HG02571 (cell line): ENCODE results near the gene CDKL4.
A peak's percentile ranks its signal among the peaks of the same experiment; 100 is the strongest.
"Not testable (repeated sequence)": the region's sequence is repeated elsewhere in the genome, so short reads cannot be mapped to it uniquely, and the experiment has no call there.

Experiments used
- ATAC-seq: cut with Tn5 transposase; IDR thresholded peaks from one replicate; pipeline ENCODE4 v1.9.1; 2021; ENCODE audit warnings: mild to moderate bottlenecking, moderate library complexity; ENCODE audit not compliant: unreplicated experiment

CDKL4 gene

GRCh38 chr2:39144416-39144815 lies 99.4 kb downstream of the CDKL4 start:
- ATAC-seq = no peak

GRCh38 chr2:39142904-39143605 lies 100.7 kb downstream of the CDKL4 start:
- no peak for ATAC-seq

- no peak for ATAC-seq
Observed at GRCh38 chr2:39141334-39142271, 102.2 kb downstream of the CDKL4 start.

DNA sequence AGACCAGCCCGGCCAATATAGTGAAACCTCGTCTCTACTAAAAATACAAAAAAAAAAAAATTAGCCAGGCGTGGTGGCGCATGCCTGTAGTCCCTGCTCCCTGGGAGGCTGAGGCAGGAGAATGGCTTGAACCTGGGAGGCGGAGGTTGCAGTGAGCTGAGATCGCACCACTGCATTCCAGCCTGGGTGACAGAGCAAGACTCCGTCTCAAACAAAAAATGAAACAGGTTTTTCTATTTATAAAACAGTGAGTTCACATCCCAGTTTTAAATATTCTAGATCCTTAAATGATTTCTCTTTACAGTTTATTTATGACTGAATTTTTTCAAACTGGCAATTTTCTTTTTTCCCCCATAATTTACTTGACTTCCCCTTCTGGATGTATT lies 102.8 kb downstream of the CDKL4 start:
- not testable (repeated sequence) for ATAC-seq

DNA sequence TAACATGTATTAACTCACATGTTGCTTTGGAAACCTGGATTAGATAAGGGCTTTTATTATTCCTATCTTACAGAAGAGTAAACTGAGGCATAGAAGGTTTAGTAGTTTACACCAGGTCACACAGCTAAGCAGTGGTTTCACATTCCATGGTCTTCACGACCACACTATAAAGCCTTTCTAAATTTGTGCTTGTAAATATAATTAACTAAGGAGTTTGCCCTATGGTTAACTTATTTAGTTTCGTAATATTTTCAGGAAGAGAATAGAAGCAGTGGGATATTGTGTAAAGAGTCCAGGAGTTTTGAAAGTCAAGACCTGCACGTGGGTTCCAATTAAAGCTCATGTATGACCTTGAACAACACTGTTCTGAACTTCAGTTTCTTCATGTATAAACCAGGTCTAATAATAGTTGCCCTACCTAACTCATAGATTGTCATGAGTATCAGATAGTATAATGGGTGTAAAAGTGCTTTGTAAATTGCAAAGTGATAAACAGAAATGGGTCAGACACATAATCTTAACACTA lies 103.4 kb downstream of the CDKL4 start:
- ATAC-seq = no peak

- ATAC-seq = no peak
Observed at GRCh38 chr2:39139511-39140237, 104.1 kb downstream of the CDKL4 start.

GRCh38 chr2:39138837-39139211 lies 104.9 kb downstream of the CDKL4 start:
- ATAC-seq = no peak

- not testable (repeated sequence) for ATAC-seq
Observed at GRCh38 chr2:39138187-39138836, 105.5 kb downstream of the CDKL4 start.

GRCh38 chr2:39136799-39137198 lies 107.0 kb downstream of the CDKL4 start:
- no peak for ATAC-seq

- ATAC-seq = no peak
Observed at GRCh38 chr2:39135690-39136259, 108.0 kb downstream of the CDKL4 start.

- no peak for ATAC-seq
Observed at GRCh38 chr2:39133215-39133851, 110.4 kb downstream of the CDKL4 start.

GRCh38 chr2:39128919-39129391 lies 114.8 kb downstream of the CDKL4 start:
- peak; percentile 51 for ATAC-seq

DNA sequence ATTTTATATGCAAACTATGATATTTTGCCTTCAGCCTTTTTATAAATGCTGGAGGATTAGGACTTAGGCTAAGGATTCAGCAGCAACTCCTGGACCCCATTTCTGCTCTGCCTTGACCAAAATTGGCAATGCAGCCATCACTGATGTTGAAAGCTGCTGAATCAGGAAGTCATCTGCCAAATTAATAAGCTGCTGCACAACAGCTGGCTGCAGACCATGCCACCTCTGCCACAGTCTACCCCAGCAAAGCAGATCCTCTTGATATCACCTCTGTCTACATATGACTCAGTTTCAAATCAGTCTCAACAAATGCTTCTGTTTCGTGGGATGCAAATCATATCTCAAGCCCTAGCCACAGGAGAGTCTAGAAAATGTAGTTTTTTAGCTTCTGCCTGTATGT lies 115.8 kb downstream of the CDKL4 start:
- peak; percentile 45 for ATAC-seq
